NCI-H1930 (cell line): Measurements from ENCODE around the gene C22orf39.
A peak's percentile ranks its signal among the peaks of the same experiment; 100 is the strongest.

ENCODE experiments used
- DNase-seq, 2 experiments: peaks; one replicate each; lab custom pipeline; 2025; lab: John Stamatoyannopoulos, UW

The C22orf39 gene, protein sequence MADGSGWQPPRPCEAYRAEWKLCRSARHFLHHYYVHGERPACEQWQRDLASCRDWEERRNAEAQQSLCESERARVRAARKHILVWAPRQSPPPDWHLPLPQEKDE

DNA sequence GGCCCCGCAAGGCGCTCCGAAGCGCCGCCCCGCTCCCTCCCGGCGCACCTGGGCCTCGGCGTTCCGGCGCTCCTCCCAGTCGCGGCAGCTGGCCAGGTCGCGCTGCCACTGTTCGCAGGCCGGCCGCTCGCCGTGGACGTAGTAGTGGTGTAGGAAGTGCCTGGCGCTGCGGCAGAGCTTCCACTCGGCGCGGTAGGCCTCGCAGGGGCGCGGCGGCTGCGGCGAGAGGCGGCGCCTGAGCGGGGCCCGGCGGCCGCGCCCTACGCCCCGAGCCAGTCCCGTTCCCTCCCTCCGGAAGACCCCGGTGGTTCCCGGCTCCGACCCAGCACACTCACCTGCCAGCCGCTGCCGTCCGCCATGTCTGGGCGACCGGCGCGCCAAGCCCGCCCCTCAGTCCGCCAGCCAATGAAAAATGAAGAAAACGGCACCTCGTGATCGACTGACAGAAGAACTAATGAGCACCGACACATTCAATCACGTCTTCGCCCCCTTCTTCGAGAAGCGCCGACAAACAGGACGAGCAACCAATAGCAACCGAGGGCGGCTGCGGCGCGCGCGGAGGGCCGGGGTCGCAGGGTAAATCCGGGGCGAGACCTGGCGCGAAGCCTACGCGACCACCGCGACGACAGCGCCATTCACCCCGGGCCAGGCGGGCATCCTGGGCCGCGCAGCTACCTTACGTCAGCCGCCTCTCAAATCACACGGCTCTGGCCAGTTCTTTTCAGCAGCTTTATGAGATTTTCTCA lies at the start of gene C22orf39:
Gene C22orf39 (minus strand): TSS at position 382 of the 746 bp plus-strand sequence. CDS start 23 bp downstream, at position 359.
- peak; percentile 82 to 89 for DNase-seq

DNA sequence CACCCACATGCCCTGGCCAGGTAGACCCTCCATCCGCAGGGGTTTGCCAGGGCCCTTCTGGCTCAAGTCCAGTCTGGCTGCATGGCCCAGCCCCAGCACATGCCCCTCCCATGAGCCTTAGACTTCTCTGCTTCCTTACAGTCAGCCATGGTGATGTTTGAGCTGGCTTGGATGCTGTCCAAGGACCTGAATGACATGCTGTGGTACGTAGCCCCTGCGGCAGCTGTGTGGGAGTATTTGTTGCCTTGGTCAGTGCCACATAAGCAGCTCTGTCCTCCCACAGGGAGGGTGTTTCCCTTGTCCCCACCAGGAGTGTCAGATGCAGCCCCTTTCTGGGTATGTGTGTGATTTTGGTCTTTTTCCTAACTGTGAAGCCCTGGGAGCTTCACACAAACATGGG lies 49.7 kb upstream of the C22orf39 start:
- no peak for DNase-seq

DNA sequence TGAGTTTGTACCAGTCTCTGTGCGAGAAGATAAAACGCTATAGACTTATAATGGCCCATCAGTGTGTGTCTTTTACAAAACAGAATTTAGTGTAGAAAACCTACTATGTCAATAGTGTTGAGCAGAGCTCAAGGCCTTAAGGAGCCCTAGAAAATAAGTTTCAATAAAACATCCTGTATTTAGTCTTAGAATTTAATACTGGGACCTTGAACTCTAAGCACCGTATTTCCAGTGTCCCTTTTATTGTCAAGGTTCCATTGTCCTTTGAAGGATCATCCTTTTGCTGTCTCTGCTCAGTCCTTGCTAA lies 48.8 kb upstream of the C22orf39 start:
- no peak for DNase-seq

DNA sequence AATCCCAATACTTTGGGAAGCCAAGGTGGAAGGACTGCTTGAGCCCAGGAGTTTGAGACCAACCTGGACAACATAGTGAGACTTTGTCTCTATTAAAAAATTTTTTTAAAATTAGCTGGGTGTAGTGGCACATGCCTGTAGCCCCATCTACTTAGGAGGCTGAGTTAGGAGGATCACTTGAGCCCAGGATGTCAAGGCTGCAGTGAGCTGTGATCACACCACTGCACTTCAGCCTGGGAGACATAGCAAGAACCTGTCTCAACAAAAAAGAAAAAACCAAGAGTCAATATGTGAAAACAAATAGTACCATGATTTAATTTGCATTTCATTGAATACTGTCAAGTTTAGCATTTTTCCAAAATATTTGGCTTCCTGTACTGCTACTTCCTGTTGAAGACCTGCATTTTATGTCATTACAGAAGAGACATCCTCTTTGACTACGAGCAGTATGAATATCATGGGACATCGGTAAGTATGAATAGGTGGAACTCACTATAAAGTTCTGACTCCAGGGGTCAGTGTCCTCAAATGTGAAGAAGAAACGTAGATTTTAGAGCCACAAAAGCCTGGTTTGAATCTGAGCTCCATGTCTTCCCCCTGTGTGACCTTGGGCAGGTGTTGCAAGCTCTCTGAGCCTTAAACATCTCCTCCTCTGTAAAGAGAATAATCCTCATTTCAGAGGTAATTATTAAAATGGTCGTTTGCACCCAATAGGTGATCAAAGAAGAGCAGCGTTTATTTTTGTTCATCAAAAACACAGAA lies 48.2 kb upstream of the C22orf39 start:
- no peak for DNase-seq

DNA sequence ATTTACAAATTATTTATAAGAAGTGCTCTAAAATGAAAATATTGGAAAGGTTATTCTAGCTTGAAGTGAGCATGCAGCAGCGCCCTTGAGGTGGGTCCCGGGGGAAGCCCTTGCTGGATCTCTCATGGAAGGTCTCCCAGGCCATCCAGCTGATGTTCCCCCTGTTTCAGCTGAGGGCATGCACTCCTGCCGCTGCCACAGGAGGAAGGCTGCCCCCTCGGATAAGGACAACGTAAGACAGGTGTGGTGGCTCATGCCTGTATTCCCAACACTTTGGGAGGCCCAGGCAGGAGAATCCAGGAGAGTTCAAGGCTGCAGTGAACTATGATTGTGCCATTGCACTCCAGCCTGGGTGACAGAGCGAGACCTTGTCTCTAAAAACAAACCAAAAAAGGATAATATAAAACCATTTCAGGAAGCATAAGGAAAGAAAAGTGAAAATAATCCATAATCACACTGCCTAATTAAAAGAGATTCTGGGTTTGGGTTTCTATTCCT lies 47.2 kb upstream of the C22orf39 start:
- no peak for DNase-seq

DNA sequence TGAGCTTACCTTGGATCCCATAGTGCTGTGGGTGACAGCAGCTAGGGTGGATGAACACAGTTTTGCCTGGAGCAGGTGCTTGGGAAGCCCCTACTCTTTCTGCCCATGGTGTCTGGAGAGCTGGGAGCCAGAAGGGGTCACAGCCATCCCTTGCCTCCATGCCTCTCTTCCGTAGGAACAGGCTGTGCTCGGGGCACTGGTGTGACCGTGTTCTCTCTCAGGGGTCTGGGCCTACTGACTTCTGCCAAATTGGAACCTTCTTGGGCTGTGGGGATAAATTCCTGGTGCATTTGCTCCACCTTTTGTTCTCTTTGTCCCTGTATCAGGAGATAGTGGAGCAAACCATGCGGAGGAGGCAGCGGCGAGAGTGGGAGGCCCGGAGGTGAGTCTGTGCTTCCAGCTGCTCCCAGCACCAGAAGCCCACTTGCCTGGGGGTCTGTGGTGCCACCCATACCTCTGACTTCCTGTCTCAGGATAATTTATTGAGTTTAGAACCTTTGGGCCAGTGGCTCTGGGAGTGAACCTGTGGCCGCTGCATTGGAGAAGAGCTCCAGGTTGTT lies 46.6 kb upstream of the C22orf39 start:
- no peak for DNase-seq

DNA sequence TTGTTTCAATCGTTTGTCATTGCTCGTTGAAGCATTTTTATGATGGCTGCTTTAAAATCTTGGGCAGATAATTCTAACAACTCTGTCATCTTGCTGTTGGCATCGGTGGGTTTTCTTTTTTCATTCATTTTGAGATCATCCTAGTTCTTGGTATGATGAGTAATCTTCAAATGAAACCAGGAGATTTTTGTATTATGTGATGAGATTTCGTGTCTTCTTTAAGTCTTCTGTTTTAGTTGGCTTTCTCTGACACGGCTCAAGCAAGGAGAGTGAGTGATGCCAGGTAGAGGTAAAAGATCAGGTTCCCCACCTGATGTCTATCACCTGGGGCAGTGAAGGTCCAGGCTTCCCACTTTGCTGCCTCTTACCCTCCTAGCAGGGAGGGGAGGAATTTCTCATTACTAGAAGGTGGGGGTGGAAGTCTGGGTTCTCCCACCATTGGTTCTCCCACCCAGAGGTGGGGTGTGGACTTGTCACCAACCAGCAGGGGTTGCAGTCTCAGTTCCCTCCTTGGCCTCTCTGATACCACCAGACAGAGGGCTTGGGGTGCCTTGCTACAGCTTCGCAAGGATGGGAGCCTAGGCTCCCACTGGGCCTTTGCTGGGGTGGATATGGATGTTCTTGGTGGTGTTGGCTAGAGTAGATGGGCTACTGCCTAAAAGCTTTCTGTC lies 45.1 kb upstream of the C22orf39 start:
- no peak for DNase-seq

GRCh38 chr22:19490628-19491230 lies 43.2 kb upstream of the C22orf39 start:
- DNase-seq, result no peak

DNA sequence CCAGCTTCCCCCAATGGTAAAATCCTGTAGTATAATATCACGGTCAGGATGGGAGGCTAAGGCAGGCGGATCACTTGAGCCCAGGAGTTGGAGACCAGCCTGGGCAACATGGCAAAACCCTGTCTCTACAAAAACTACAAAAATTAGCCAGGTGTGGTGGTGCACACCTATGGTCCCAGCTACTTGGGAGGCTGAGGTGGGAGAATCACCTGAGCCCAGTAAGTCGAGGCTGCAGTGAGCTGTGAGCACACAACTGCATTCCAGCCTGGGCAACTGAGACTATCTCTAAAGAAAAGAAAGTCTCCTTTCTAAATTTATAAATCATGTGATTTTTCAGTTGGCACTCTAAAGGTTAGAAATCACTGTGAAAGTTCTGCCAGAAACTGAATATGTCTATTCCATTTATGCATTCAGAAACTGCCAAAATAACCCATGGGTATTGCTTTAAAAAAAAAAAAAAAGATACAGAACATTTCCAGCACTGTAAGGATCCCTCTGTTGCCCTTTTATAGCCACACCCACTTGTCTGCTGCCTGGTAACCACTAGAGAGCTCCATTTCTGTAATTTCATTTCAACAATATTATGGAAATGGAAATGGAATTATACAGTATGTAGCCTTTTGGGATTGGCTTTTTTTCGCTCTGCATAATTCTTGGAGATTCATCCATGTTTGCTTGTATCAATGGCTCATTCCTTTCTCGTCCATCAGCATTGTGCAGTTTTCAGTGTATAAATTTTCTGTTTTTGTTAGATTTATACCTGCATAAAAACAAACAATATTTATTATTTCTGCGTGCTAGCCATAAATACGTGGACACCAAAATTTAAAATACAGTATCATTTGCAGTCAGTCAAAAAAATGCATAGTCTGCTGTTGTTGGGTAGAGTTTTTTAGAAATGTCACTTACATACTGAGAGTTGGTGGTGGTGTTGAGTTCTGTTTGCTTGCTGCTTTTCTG lies 41.7 kb upstream of the C22orf39 start:
- no peak for DNase-seq

DNA sequence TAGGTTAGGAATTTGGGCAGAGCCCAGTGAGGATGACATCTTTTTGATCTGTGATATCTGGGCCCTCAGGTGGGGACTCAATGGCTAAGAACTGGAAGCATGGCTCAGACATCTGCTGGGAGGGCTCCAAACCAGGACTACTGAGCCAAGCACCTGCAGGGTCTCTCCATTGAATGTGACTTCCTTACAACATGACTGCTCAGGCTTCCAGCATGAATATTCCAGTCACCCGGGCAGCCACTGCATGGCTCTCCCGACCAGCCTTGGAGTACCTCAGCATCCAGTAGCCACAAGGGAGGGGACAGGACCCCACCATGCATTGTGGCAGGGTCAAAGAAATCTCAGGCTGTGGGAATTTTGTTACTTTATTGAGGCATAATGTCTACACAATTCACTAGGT lies 40.8 kb upstream of the C22orf39 start:
- no peak for DNase-seq

DNA sequence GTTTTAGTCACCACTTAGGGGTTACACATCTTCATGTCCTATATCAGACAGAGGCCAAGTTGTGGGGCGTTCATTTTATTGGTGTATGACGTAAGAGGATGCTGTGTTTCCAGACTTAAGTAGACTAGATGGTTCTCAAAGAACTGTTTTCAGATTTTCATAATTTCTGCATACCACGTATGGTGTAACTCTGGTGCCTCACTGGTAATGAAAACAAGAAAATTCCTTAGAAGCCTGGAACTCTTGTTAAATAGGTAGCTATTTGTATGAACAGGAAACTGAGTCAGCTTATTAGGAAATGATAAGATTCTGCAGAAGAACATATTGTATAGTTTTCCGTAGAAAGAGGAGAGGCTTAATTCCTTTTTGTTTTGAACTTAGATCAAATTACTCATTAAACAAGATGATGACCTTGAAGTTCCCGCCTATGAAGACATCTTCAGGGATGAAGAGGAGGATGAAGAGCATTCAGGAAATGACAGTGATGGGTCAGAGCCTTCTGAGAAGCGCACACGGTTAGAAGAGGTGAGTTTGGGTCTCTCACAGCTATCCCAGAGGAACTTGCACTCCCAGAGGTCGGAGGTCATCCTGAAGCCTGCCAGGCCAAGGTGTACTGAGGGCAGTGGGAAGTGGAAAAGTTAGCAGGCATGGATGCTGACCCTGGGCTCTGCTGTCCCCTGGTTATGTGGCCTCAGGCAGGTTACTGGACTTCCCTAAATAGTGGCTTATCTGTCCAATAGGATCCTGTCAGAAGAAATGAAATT lies 36.2 kb upstream of the C22orf39 start:
- DNase-seq, result no peak

DNA sequence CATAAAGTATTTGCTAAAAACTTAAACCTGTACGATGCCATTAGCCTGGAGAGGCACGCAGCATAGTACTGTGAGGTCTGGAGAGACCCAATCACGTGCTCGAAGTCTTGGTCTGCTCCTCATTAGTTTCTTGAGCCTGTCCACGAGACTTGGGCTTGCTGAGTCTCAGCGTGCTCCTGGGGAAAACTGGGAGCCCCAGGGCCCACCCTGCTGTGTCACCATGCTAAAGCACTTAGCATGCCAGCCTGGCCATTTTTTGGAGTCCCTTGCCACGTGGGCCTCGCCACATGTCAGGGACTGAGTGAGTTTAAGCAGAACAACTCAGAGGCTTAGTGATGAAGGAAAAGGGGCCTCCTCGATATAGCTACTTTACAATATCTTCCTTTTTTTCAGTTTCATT lies 34.8 kb upstream of the C22orf39 start:
- DNase-seq, result no peak

DNA sequence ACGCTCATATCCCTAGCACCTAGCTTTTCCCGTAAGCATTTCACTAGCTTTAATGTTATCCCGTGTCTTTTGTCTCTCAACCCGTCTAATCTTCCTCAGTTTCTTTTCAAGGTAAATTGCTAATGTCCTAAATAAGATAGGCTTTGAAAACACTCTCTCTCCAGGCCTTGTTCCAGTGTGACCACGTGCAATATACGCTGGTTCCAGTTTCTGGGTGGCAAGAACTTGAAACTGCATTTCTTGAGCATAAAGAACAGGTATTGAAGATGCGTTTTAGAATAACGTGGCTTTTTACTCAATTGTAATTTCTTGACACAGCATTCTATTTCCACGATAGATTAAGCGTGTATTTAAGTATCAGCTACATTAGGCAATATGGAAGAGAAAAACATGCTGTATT lies 33.3 kb upstream of the C22orf39 start:
- DNase-seq, result no peak

DNA sequence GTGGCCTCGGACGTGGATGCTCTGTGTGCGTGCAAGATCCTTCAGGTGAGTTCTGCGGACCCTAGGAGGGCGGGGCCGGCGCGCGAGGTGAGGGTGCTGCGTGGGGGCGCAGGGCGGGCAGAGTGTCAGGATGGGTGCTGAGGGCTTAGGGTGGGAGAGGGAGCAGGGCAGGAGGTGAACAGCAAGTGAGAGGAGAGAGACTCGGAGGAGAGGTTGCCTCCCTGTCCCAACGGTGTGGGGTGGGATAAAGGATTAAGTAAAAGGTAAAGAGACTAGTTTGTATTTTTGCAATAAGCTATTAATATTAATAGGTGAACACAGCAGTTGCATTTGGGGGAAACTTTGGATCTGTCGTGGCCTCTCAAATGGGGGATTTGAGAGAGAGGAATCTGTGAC lies 32.7 kb upstream of the C22orf39 start:
- no peak for DNase-seq

GRCh38 chr22:19479355-19480172 lies 32.1 kb upstream of the C22orf39 start, which contains the start of gene CDC45:
TSS of gene CDC45 (plus strand) at chr22:19479920. CDS start at chr22:19479969, 49 bp downstream.
- peak; percentile 95 to 96 for DNase-seq

GRCh38 chr22:19478901-19479354 lies 31.4 kb upstream of the C22orf39 start, which contains the start of gene UFD1:
TSS of gene UFD1 (minus strand) at chr22:19479193. CDS start at chr22:19479085, 108 bp downstream.
- DNase-seq, result peak; percentile 60 to 84

GRCh38 chr22:19478045-19478900 lies 30.8 kb upstream of the C22orf39 start:
- no peak for DNase-seq
